Activated CD8-positive, alpha-beta memory T cell treated with anti-CD3 and anti-CD28 coated beads for 4 hours (primary cell): ENCODE measurements around the gene CENPL.
"Not testable (repeated sequence)": the region's sequence is repeated elsewhere in the genome, so short reads cannot be mapped to it uniquely, and the experiment has no call there.

Source experiments
- DNase-seq, 2 donors: peaks; one replicate each; pipeline ENCODE4 v3.0.0-alpha.2; 2020; ENCODE audit warnings: low read depth in 2 of 2

Gene CENPL, protein sequence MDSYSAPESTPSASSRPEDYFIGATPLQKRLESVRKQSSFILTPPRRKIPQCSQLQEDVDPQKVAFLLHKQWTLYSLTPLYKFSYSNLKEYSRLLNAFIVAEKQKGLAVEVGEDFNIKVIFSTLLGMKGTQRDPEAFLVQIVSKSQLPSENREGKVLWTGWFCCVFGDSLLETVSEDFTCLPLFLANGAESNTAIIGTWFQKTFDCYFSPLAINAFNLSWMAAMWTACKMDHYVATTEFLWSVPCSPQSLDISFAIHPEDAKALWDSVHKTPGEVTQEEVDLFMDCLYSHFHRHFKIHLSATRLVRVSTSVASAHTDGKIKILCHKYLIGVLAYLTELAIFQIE

DNA sequence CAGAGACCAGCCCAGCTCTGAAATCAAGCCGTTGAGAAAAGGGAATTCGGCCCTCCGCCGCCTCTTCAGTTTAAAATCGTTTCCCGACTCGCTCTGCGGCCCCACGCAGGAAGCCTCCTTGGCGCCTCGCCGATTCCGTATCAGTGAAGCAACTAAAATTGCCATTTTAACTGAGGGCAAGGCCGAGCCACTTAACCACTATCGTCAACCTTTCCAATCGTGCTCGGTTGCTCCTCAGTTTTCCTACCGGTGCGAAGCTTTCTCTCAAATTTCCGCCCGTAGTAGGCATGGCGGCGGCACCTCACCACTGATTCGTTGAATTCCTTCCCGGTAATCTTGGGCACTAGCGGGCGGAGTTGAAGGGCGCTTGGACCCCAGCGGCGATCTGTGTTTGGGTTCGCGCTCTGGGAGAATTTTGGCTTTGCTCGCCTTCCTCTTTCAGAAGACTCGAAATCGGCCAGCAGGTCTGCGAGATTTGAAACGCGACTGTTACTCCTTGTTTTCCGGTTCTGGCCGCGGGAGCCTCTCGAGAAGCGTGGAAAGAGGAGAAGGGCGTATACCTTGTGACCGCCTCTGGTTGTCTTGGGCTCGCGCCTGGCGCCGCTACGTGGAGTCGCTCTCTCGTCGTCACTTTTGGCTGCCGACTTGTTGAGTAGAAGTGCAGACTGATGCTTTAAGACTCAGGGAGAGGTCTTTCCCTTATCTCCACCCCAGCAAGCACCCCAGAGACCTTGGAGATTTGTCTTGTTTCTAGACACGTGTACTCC, at the start of gene CENPL, which contains the start of gene DARS2:
TSS of gene CENPL (minus strand) at position 569 of the 767 bp plus-strand sequence. CDS start 13,584 bp downstream, outside the sequence.
TSS of gene DARS2 (plus strand) at position 359 of the 767 bp plus-strand sequence. CDS start 557 bp downstream, outside the sequence.
- peak; percentile 72 to 85 for DNase-seq

DNA sequence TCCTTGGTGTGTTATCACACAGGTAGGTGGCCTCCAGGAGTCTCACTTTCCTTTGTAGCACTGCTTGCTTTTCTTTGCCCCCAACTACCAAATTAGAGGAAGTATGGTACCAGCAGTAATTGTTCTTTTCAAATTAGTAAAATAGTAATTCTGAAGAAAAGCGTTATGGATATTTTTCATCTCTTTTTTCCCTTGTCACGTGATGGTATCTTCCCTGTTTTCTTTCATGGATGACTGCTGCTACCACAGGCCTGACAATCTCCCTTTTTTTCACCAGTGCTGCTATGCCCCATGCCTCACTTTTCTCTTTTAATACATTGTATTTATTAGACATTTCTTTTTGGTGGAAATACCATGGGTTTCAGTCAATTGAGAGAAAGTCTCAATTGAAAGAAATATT, 46.8 kb upstream of the CENPL start:
- no peak for DNase-seq

DNA sequence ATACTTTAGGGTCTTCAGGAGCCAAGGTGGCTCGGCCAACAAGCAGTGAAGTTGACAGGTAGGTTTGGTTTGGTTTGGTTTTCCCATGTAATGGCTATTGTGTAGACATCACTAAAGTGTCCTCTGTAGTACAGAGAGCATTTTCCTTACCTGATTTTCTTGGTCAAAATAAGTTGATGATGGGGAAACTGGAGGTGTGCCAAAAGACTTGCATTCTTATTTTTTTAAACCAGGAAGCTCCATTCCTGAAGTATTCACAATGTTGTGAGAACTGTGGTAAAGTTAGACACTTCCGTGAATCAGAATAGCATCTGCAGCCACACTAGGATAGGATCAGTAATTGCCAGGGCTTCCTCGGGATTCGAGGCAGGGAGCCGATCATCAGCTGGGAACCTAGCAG, 46.4 kb upstream of the CENPL start:
- DNase-seq: no peak

DNA sequence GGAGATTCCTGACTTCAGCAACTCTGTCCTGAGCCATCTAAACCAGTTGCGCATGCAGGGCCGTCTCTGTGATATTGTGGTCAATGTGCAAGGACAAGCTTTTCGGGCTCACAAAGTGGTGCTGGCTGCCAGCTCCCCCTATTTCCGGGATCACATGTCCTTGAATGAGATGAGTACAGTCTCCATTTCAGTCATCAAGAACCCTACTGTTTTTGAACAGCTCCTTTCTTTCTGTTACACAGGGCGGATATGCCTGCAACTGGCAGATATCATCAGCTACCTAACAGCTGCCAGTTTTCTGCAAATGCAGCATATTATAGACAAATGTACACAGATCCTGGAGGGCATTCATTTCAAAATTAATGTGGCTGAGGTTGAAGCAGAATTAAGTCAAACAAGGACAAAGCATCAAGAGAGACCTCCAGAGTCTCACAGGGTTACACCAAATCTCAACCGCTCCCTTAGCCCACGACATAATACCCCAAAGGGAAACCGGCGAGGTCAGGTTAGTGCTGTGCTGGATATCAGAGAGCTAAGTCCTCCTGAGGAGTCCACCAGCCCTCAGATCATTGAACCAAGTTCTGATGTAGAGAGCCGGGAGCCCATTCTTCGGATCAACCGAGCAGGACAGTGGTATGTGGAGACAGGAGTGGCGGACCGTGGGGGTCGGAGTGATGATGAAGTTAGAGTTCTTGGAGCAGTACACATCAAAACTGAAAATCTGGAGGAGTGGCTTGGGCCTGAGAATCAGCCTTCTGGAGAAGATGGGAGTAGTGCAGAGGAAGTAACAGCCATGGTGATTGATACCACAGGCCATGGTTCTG, 45.8 kb upstream of the CENPL start:
- DNase-seq: no peak

DNA sequence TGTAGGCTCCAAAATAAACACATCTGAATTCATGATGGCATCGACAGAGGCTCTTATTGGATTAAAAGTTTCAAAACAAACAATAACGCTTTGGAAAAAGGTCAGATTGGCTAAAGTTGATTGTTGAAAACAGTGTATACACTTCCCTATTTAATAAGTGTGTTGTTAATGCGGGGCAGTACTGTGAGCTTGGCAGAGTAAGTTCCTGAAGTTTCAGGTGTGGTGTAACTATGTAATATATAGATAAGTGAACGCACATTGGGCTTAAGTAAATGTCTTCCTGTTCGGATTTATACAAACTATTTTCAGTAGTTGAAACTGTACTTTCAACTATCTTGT, 44.3 kb upstream of the CENPL start:
- DNase-seq: no peak

DNA sequence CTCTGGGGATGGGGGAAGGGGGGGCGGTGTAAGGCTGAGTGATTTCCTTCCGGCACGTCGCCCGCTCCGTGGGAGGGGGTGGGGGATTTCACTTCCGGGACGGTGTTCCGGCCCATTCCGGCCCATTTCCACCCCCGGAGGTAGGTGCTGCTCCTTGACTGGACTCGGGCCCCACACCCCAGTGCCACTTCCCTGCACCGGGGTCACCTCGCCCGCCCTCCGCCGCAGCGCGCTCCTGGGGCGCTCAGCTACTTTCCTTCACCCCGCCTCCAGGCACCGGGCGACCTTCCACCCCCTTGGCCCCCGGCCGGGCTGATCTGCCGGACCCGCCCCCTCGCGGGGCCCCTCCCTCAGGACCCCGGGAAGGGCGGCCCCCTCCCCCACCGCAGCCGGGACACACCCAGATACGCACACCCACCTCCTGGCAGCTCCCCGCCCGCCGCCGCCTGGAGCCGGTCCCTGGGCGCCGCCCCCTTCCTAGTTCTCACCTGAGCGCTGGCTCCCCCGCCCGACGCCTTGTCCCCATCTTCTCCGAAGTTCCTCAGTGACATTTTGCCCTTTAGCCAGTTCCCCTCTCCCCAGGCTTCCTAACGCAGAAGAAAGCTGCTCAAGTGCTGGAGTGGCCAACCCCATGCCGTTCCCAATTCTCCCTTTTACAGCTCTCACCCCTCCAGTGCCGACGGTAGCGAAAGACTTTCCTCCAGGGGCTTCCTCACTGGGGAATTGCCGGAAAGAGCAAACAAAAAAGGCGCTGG, 43.8 kb upstream of the CENPL start, which contains the start of gene ZBTB37:
TSS of gene ZBTB37 (plus strand) at position 115 of the 755 bp plus-strand sequence. CDS start 1,846 bp downstream, outside the sequence.
- peak; percentile 84 to 89 for DNase-seq

DNA sequence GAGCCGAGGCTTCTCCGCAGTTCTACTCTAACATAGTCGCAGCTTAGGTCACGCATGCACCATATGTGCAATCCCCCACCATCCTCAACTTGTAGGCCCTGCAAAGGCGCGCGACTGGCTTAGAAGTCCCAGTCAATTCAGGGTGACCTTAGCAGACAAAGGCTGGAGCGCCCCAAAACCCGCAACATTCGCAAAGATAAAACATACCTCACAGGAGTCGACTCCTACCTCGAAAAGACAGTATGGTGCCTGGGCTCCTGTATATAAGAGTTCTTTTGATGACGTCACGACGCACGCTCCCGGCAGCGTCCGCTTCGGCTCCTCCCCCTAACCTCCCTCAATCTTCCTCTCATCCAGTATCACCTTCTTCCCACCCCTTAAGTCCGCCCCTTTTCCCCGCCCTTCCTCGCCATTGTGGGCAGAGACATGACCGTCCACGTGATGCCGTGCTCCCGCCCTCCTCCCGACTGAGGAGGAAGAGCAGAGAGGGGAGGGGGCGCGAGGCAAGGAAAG, 43.1 kb upstream of the CENPL start, which contains the start of gene GAS5:
TSS of gene GAS5 (minus strand) at position 237 of the 513 bp plus-strand sequence.
- DNase-seq: peak; percentile 99

DNA sequence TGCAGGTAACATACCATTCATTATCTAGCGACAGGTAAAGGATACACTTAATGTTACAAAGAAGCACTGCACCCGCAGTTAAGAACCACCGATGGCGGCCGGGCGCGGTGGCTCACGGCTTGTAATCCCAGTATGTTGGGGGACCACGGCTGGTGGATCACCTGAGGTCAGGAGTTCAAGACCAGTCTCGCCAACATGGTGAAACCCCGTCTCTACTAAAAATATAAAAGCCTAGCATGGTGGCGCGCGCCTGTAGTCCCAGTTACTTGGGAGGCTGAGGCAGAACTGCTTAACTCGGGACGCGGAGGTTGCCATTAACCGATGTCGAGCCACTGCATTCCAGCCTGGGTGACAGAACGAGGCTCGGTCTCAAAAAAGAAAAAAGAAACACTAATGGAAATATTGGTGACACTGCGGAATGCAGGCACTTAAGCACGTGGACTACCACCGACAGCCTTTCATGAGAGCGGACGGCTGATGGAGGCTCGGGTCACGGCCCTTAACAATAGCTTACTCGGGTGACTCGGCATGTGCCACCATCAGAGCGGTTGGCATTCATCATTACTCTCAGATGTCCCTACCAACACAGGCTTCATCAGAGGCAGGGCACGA, 42.6 kb upstream of the CENPL start:
- DNase-seq: peak in 1 of 2 donors; percentile 27

DNA sequence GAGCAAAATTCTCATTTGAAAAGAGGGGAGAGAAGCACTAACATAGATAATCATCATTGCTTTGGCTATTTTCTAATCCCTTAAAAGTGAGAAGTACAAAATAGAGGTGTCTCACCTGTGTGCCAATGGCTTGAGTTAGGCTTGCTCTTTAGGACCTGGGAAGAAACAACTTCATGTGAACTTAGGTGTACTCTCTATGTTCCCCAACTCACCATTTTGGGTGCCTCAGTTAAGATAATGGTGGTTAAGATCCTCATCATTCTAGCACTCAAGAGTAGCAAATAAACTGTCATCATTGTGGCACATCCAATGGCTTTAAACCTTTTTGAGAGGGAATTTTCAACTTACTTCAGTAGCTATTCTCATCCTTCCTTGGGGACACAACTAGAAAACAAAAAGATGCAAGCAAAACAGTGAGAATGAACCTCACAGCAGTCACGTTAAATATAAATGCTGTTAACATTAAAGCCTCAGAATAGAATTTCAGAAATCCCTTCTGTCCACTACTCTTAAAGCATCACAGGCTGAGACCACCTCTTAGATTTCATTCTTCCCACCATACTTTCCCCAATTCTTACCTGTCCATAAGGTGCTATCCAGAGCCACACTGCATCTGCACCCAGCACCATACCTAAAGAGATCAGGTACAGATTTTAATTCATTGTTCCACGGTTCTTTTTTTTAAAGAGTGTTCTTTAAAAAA, 41.9 kb upstream of the CENPL start:
- no peak for DNase-seq

DNA sequence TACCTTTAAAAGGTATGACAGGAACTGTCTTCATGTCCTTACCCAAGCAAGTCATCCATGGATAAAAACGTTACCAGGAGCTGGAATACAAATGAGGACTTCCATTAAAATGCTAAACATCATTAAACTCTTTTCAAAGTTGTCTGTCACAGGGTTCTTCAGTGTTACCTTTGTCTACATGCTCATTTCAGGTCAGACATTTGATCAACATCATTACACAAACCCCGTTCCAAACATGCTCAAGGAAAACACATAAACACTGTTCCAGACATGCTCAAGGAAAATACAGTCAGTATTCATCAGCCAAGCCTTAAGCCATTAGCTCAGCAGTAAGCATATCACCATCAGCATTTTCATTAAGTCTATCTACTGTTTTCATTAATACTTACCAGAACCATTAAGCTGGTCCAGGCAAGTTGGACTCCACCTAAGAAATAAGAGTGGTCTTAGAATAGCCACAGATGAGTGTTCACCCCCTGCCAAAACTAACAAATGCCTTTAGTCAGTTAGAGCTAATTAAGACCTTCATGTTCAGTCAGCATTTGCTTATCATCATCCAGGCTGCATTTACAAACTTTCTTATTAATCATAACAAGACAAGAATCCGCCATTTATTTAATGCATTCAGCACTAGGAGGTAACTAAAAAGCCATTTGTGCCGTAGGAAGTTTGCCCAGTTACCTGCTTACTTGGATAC, 40.9 kb upstream of the CENPL start:
- DNase-seq: no peak

DNA sequence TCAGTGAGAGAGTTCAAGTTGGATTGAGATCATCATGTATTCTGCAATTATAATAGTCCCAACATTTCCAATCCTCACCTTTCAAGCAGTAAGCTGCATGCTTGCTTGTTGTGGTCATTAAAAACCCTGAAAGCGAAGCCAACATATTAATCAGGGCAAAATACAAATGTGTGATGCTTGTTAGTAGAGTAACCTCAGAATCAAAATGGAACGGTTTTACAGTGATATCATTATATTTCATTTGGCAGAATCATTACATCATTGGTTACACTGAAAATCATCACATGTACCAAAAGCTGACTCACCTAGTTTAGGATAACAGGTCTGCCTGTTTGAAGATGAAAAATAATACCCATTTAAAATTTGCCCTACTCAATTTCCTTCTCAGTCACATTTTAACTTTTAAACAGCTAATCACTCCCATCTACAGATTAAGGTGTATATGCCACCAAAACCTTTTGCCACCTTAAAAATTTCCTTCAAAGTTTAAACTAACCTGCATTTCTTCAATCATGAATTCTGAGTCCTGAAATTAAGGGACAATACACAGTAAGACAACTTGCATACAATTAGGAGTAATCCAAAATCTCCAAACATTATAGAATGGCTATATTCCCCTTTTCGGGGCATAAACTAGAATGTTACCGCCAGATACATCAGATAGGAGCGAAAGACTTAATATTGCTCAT, 39.6 kb upstream of the CENPL start:
- no peak for DNase-seq

DNA sequence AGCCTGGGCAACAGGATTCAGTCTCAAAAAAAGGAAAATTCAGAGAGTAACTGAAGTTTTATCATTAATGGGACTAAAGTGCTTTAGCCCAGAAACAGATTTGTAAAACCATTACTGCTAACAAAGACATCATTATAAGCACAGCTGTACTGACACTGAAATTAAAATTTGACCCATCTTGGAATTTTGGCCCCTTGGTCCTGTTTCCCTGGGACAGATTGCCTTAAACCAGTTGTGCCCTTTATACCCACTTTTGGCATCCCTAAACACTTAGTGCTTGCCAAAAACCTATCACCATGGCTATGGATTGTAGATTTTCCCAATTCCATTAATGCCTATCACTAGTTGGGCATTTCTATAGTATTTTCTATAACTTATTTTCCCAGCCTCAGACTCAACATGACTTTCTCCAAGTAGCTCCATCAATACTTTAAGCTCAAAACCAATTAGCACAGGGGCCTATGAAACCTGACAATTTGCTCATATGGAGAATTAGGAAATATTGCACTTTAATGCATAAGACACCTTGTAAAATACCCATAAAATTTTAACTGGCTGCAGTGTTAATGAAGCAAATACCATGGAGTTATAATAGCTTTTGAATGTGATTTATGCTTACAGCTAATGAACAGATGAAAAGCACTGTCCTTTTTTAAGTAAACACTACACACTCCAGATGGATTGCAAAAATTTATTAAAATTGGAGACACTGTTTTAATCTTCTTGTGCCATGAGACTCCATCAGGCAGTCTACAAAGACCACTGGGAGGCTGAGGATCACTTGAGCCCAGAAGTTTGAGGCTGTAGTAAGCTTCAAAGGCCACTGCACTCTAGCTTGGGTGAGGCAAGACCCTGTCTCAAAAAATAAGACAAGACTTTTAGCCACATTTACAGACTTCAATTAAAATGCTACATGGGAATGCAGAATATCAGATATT, 38.8 kb upstream of the CENPL start:
- DNase-seq: no peak

DNA sequence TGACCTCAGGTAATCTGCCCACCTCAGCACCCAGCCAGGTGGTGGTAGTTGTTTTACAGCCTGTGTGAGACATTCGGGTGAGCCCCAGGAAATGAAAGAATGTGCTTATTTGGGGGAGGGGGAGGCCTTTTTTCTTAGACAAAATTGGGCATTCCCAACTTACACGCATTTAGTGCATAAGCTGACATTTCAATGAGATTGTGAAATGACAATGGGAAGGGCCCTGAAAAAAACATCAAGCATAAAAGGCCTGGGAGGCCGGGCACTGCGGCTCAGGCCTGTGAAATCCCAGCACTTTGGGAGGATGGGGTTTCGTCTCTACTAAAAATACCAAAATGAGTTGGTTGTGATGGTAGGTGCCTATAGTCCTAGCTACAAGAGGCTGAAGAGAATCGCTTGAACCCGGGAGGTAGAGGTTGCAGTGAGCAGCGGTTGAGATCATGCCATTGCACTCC, 38.1 kb upstream of the CENPL start:
- no peak for DNase-seq

DNA sequence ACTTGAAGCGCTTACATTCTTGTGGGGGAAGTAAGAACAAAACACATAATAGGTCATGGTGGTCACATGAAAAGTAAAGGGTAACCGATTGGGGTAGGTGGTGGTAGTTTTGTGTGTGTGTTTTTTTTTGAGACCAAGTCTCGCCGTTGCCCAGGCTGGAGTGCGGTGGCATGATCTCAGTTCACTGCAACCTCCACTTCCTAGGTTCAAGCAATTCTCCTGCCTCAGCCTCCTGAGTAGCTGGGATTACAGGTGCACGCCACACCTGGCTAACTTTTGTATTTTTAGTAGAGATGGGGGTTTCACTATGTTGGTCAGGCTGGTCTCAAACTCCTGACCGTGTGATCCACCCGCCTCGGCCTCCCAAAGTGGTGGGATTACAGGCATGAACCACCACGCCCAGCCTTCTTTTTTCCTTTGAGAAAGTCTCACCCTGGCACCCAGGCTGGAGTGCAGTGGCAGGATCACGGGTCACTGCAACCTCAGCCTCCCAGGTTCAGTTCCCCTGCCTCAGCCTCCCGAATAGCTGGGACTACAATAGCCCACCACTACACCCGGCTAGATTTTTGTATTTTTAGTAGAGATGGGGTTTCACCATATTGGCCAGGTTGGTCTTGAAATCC, 37.6 kb upstream of the CENPL start:
- DNase-seq: not testable (repeated sequence)

DNA sequence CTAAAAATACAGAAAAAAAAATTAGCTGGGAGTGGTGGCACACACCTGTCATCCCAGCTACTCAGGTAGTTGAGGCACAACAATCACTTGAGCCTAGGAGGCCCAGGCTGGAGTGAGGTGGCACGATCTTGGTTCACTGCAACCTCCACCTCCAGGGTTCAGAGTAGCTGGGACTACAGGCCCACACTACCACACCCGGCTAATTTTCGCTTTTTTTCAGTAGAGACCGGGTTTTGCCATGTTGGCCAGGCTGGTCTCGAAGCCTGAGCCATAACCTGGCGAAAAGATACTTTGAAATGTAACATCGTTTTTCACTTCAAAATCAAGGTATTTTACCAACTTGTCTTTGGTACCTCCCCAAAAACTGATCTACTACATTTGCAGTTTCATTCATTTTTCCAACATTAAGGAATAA, 37.1 kb upstream of the CENPL start:
- DNase-seq: no peak

DNA sequence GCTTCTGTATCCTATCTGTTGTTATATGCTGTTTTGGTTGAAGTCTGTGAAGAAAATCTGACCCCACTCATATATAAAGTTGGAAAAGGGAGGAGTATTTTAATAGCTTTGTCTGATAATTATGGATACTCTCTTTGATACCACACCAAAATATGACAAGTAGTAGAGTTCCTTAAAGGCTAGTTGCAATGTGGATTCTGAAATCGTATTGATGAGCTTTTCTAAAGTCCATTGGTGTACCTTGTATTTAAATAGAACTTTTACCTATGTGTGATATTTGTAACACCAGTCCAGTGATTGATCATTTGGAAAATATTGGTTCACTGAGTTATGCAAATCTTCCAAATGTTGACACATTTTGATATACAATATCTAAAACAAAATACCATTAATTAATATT, 35.4 kb upstream of the CENPL start:
- no peak for DNase-seq

DNA sequence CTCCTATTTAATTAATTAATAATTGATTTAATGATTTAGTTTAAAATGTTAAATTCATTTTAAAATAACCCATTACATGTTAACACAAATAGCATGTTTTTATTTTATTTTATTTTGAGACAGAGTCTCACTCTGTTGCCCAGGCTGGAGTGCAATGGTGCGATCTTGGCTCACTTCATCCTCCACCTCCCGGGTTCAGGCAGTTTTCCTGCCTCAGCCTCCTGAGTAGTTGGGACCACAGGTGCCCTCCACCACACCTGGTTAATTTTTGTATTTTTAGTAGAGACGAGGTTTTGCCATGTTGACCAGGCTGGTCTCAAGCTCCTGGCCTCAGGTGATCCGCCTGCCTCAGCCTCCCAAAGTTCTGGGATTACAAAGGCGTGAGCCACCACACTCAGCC, 34.9 kb upstream of the CENPL start:
- not testable (repeated sequence) for DNase-seq
